Panc1 (cell line): ENCODE results near the gene LRRC30. TPM values are rescaled to one million over a fixed set of nuclear protein-coding genes. Genes with fewer than 3 reads are reported as not detected.

Experiments used
- ATAC-seq: fragments of 200-7000 bp; cut with Tn5 transposase; 2 replicates; pipeline ENCODE4 v1.9.1; 2020; ENCODE audit warnings: mild to moderate bottlenecking, moderate library complexity
- BruUV-seq: library from RNA; stranded (reverse); fragments of 400-500 nt; replicated peaks from 2 replicates; lab custom pipeline; 2021; lab: Mats Ljungman, UMichigan
- CTCF ChIA-PET: fragments of 300-600 bp; sonication (Branson Sonifier 250); formaldehyde crosslinking; loops from one replicate; lab custom pipeline; 2022; ENCODE audit warnings: antibody characterized with exemption; lab: Charles Lee
- POLR2A ChIA-PET: fragments of 300-600 bp; sonication (Branson Sonifier 250); formaldehyde crosslinking; loops from one replicate; lab custom pipeline; 2022; ENCODE audit warnings: antibody characterized with exemption; lab: Charles Lee
- DNase-seq: peaks from one replicate; pipeline ENCODE4 v3.0.0-alpha.2; 2010; ENCODE audit warnings: low read depth, low spot score
- H3K27ac ChIP-seq: 2 replicates; pipeline ENCODE4 v1.5.1; 2011; ENCODE audit warnings: mild to moderate bottlenecking, low read length, inconsistent platforms
- H3K27me3 ChIP-seq: fragments of 200-500 bp; sonication (Bioruptor generic); 2 replicates; pipeline ENCODE4 v1.6.0; 2014; ENCODE audit warnings: low read length, inconsistent platforms; ENCODE audit not compliant: control insufficient read depth, insufficient read depth
- H3K36me3 ChIP-seq: fragments of 200-500 bp; sonication (Bioruptor generic); 2 replicates; pipeline ENCODE4 v1.5.1; 2014; ENCODE audit warnings: inconsistent platforms, mild to moderate bottlenecking, low read length, moderate library complexity; ENCODE audit not compliant: control insufficient read depth, insufficient read depth
- H3K4me1 ChIP-seq: 2 replicates; pipeline ENCODE4 v1.5.1; 2011; ENCODE audit warnings: inconsistent platforms, mild to moderate bottlenecking, low read length, moderate library complexity; ENCODE audit not compliant: control insufficient read depth, insufficient read depth
- H3K4me3 ChIP-seq, 2 experiments: 2 replicates each; pipeline ENCODE4 v1.5.1; 2011 to 2012; ENCODE audit warnings: low read depth in 2 of 2, low read length in 2 of 2, mild to moderate bottlenecking in 2 of 2, inconsistent platforms in 1 of 2, moderate library complexity in 1 of 2
- H3K9me3 ChIP-seq: fragments of 200-500 bp; sonication (Bioruptor generic); 2 replicates; pipeline ENCODE4 v1.5.1; 2014; ENCODE audit warnings: low read depth, mild to moderate bottlenecking, inconsistent platforms, low read length, moderate library complexity; ENCODE audit not compliant: control insufficient read depth, insufficient read depth
- POLR2AphosphoS5 ChIP-seq: IDR thresholded peaks from 2 replicates; pipeline ENCODE4 v1.6.1; 2012; ENCODE audit warnings: mild to moderate bottlenecking, low read depth, low read length, moderate library complexity
- SIN3A ChIP-seq: IDR thresholded peaks from 2 replicates; pipeline ENCODE4 v1.6.1; 2012; ENCODE audit warnings: low read depth, mild to moderate bottlenecking, low read length, moderate library complexity, borderline replicate concordance; ENCODE audit not compliant: insufficient read depth
- TCF7L2 ChIP-seq: IDR thresholded peaks from 2 replicates; pipeline ENCODE4 v1.6.1; 2011; ENCODE audit warnings: mild to moderate bottlenecking, low read depth, low read length, inconsistent platforms
- in situ Hi-C: cut with HindIII; loops from 2 replicates; pipeline ENCODE4 v1.10.0; 2016; ENCODE audit warnings: low sequenced_read_pairs, low pct_unique_long_range_greater_than_20kb
- intact Hi-C: fragments of 100-400 bp; cut with micrococcal nuclease; formaldehyde crosslinking; loops from one replicate; pipeline ENCODE4 v1.10.0; 2022; ENCODE audit not compliant: unreplicated experiment
- total RNA-seq: library from RNA; stranded (reverse); gene quantifications from one replicate; pipeline ENCODE4 v1.2.1, GENCODE V29; 2021; ENCODE audit not compliant: unreplicated experiment
- TF ChIP-seq, protein P1 (sequence below): fragments of 450-650 bp; IDR thresholded peaks from 2 replicates; pipeline ENCODE4 v1.5.1; 2017; ENCODE audit warnings: mild to moderate bottlenecking
- TF ChIP-seq, protein P2 (sequence below), 2 experiments: IDR thresholded peaks; 2 replicates each; pipeline ENCODE4 v1.6.1; 2011 to 2012; ENCODE audit warnings: low read depth in 2 of 2, control low read depth in 1 of 2, low read length in 1 of 2, mild to moderate bottlenecking in 1 of 2, moderate library complexity in 1 of 2; ENCODE audit not compliant: insufficient read depth in 1 of 2

Gene LRRC30
- total RNA-seq, 1 experiment from 2014 or later: not detected

GRCh38 chr18:7259475-7259874 lies 28.6 kb downstream of the LRRC30 start:
- TF ChIP-seq, protein P1, sequence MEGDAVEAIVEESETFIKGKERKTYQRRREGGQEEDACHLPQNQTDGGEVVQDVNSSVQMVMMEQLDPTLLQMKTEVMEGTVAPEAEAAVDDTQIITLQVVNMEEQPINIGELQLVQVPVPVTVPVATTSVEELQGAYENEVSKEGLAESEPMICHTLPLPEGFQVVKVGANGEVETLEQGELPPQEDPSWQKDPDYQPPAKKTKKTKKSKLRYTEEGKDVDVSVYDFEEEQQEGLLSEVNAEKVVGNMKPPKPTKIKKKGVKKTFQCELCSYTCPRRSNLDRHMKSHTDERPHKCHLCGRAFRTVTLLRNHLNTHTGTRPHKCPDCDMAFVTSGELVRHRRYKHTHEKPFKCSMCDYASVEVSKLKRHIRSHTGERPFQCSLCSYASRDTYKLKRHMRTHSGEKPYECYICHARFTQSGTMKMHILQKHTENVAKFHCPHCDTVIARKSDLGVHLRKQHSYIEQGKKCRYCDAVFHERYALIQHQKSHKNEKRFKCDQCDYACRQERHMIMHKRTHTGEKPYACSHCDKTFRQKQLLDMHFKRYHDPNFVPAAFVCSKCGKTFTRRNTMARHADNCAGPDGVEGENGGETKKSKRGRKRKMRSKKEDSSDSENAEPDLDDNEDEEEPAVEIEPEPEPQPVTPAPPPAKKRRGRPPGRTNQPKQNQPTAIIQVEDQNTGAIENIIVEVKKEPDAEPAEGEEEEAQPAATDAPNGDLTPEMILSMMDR: no peak
- no peak for TF ChIP-seq POLR2AphosphoS5
- TF ChIP-seq, protein P2, sequence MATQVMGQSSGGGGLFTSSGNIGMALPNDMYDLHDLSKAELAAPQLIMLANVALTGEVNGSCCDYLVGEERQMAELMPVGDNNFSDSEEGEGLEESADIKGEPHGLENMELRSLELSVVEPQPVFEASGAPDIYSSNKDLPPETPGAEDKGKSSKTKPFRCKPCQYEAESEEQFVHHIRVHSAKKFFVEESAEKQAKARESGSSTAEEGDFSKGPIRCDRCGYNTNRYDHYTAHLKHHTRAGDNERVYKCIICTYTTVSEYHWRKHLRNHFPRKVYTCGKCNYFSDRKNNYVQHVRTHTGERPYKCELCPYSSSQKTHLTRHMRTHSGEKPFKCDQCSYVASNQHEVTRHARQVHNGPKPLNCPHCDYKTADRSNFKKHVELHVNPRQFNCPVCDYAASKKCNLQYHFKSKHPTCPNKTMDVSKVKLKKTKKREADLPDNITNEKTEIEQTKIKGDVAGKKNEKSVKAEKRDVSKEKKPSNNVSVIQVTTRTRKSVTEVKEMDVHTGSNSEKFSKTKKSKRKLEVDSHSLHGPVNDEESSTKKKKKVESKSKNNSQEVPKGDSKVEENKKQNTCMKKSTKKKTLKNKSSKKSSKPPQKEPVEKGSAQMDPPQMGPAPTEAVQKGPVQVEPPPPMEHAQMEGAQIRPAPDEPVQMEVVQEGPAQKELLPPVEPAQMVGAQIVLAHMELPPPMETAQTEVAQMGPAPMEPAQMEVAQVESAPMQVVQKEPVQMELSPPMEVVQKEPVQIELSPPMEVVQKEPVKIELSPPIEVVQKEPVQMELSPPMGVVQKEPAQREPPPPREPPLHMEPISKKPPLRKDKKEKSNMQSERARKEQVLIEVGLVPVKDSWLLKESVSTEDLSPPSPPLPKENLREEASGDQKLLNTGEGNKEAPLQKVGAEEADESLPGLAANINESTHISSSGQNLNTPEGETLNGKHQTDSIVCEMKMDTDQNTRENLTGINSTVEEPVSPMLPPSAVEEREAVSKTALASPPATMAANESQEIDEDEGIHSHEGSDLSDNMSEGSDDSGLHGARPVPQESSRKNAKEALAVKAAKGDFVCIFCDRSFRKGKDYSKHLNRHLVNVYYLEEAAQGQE (IDR thresholded peaks at IDR 0.05; ENCODE audit: insufficient read depth in 1 of 2, low read depth in 2 of 2, low read length in 1 of 2): no peak
- TF ChIP-seq SIN3A: no peak
- TF ChIP-seq TCF7L2: no peak
- DNase-seq (no peak), ATAC-seq (no peak)
- Histone ChIP-seq H3K9me3 (no peaks in the 10 kb centered on the region), H3K4me3 (no peak overlapping the region), H3K27ac (no peak overlapping the region), H3K4me1 (no peaks in the 10 kb centered on the region), H3K27me3 (no peaks in the 10 kb centered on the region), H3K36me3 (no peaks in the 10 kb centered on the region)
- BruUV-seq: no TSS peak
- in situ Hi-C loops: no loop called here
- intact Hi-C loops: no loop called here
- CTCF ChIA-PET: no interaction called here
- POLR2A ChIA-PET: interaction anchor here (0.5 kb wide), 1 partner anchor 103 kb away, joined by 5 read pairs; no protein-coding TSS in a partner anchor

DNA sequence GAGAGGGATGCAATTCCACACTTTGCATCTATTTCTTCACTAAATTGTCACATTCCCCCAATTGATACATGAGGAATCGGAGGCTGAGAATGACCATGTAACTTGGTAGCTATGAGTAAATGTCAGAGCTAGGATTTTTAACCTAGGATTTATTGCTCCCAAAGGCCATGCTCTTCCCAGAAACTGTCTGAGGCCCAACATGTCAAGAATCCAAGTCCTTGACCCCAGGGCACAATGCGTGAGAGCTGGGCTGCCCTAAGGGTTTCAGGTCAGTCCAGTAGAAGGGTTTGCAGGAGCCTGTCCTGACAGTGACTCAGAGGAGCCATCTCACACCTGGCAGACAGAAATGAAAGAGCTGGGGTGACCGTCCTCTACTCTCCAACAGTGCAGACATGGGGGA lies 30.3 kb downstream of the LRRC30 start:
- Histone ChIP-seq H3K4me1 (no peaks in the 10 kb centered on the region), H3K27ac (no peak overlapping the region), H3K4me3 (no peak overlapping the region), H3K36me3 (no peaks in the 10 kb centered on the region), H3K27me3 (no peaks in the 10 kb centered on the region), H3K9me3 (no peaks in the 10 kb centered on the region)
- TF ChIP-seq SIN3A (no peak), TCF7L2 (no peak), POLR2AphosphoS5 (no peak)
- TF ChIP-seq, protein P2 (IDR thresholded peaks at IDR 0.05; ENCODE audit: insufficient read depth in 1 of 2, low read depth in 2 of 2, low read length in 1 of 2): no peak
- TF ChIP-seq, protein P1: no peak
- no peak for ATAC-seq
- CTCF ChIA-PET: no interaction called here
- no peak for DNase-seq
- POLR2A ChIA-PET: no interaction called here
- no TSS peak for BruUV-seq
- in situ Hi-C loops (no loop called here), intact Hi-C loops (no loop called here)
